VCaP (cell line): ENCODE data around the gene P2RY2.
A peak's percentile ranks its signal among the peaks of the same experiment; 100 is the strongest.

Experiments used
- H3K27ac ChIP-seq: fragments of 450-650 bp; 2 replicates; pipeline ENCODE4 v1.5.1; 2017
- TF ChIP-seq, protein P1 (sequence below): fragments of 450-650 bp; conservative IDR thresholded peaks from 2 replicates; pipeline ENCODE4 v1.5.1; 2017; ENCODE audit warnings: mild to moderate bottlenecking, moderate library complexity

Gene P2RY2

DNA sequence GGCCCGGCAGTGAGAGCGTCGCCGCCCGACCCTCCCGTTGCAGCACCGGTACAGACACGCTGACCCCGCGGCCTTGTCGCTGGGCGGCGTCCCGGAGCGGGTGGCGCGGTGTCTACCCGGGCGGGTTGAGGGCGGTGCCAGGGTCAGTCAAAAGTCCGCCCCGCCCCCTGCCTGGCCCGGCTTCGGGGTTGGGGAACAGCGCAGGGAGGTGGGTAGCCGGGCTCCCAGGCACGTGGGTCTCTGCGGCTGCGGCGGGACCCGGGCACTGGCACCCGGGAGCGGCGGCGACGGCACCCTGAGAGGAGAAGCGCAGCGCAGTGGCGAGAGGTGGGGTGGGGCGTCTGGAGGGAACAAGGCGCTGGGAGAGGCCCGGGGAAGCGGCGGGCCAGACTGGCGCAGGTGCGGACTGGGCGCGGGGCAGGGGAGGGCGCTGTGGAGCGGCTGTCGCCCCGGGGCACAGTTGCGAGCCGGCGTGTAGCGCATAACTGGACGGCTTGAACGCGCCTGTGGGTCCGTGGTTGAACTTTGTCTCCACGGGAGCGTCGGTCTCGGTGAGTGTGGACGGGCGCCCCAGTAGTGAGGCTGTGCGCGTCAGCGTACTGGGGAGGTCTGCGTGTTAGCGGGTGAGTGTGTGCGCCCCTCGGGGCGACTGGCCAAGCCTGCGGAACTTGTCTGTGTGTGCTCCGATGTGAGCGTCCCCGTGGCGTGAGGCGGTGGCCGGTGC lies at the start of gene P2RY2:
P2RY2 (plus strand) TSS at position 176 of the 724 bp plus-strand sequence. CDS start 15,879 bp downstream, outside the sequence.
- TF ChIP-seq, protein P1, sequence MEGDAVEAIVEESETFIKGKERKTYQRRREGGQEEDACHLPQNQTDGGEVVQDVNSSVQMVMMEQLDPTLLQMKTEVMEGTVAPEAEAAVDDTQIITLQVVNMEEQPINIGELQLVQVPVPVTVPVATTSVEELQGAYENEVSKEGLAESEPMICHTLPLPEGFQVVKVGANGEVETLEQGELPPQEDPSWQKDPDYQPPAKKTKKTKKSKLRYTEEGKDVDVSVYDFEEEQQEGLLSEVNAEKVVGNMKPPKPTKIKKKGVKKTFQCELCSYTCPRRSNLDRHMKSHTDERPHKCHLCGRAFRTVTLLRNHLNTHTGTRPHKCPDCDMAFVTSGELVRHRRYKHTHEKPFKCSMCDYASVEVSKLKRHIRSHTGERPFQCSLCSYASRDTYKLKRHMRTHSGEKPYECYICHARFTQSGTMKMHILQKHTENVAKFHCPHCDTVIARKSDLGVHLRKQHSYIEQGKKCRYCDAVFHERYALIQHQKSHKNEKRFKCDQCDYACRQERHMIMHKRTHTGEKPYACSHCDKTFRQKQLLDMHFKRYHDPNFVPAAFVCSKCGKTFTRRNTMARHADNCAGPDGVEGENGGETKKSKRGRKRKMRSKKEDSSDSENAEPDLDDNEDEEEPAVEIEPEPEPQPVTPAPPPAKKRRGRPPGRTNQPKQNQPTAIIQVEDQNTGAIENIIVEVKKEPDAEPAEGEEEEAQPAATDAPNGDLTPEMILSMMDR: peak; percentile 81
- peak within 1 kb of the TSS; percentile 57; the same call in 1 of the 2 replicates for H3K27ac ChIP-seq

DNA sequence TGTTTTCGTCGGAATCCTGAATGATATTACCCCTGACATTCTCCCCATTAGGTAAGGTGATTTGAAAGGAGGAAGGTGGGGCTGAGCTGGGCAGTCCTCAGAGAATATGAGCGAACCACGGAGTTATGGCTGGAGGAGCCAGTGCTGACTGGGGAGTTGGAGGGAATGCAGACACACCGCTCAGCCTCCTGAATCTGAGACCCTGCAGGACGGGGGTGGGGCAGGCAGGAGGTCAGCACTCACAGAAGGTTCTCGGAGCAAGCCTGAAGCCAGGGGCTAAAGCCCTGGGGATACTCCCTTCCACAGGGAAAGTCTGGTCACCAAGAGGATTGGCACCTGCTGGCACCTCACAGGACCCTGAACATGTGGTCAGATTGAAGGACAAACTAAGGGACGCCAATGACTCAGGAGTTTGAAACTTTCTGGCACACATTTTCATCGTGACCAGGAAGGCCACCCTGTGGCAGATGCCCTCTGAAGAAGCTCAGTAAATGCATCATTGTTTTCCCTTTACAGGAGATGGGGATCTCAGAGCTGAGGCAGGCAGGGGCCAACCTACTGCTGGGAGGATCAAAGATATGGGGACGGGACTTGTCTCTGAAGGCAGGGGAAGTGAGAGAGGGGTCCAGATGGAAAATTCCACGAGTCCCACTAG lies 49.0 kb upstream of the P2RY2 start:
- no peak overlapping the region for H3K27ac ChIP-seq
- TF ChIP-seq, protein P1: no peak

DNA sequence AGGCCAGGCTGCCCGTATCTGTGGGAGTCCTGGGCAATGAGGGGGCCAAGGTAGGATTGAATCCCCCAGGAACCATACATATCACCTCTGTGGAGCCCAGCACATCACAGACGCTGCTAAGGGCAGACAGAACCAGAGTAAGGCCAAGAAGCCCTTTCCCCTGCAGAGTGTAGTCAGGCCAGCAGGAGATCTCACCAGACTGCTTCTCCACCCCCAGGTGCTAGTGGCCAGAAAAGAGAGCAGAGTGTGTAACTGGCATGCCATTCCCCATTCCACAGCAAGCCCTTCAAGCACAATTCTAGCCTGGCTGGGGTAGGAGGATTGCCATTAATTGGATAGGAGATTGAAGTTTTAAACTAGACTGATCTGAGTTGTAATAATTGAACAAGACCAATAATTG lies 47.9 kb upstream of the P2RY2 start:
- TF ChIP-seq, protein P1: no peak
- no peak overlapping the region for H3K27ac ChIP-seq

DNA sequence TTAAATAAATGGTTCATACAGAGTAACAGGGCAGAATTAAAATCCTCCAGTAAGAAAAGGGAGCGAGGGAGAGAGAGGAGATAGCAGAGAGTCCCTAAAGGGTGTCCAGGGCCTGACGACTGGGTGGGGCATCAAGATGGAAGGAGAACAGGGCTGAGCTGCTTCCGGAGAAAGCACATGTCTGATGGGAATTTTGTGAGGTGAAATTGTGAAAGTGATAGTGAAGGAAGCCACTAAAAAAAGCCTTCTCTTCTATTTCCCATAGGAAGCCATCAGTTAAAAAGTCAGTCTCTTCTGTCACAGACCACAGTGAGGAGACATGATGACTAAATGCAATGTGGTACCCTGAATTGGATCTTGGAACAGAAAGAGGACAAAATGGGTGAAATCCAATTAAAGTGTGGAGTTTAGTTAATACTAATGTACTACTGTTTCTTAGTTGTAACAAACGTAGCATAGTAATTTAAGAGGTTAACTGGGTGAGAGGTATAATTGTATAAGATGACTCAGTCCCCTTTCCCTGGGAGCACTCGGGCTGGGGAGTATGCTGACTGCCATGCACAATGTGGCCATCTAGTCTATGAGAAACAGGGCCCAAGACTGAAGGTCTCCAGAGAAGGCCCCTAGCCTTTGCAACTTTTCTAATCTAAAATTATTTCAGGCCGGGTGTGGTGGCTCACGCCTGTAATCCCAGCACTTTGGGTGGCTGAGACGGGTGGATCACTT lies 46.5 kb upstream of the P2RY2 start:
- TF ChIP-seq, protein P1: no peak
- no peak overlapping the region for H3K27ac ChIP-seq

DNA sequence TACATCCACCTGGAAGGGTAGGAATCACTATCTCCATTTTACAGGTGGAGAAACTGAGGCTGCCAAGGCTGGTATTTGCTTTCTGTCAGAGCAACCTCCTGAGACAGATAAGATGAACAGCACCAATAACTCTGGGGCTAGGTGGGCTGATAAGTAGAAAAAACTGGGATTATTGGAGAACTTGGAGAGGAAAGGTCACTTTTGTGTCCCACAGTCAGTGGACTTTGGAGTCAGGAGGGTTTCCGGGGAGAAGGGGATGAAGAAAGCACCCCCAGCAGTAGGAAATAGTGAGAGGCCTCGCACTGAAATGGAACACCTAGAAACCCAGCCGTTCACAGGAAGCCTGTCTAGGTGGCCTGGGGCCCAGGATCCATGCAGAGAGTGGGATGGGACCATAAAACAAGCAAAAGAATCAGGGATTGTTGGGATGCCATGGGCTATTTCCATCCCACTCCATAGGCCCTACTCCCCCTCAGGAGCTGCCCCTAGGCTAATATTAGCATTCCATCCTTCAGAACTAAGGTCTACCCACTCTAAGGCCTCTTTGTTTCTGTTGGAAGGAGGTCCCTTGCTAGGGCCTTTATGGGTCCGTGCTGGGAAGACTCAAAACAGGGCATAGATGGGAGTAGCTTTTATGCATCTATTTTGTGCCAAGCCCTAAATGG lies 45.0 kb upstream of the P2RY2 start:
- TF ChIP-seq, protein P1: no peak
- H3K27ac ChIP-seq: no peak overlapping the region

DNA sequence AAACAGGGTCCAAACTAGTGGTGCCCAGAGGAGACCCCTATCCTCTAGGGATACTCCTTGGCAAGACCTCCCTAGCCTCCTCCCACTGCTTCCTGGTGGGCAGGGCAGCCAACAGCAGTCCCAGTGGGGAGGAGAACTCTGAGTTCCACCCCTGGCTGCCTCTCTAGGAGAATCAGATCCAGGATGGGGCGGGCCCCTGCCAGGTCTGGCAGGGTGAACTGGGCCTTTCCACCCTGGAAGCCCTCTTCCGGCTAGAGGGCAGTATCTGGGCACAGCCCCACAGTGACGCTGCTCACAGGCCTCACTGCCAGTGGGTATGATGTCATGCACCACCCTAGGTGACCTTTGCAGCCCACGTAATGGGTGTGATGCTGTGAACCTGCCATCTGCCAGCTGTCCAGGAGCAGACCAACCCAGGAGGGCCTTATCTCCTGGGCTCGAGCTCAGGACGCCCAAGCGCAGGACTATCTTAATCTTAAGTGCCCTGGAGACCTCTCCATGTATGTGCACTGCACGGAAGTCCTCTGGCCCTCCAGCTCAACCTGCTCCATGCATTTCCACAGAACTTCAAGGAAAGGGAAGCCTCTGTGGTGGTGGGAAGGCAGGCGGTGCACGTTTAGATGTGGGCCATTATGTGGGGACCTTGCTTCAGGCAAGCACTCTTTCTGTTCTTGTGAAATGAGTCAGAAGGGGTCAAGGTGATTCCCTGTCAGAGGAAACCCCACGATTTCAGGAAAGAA lies 44.2 kb upstream of the P2RY2 start:
- TF ChIP-seq, protein P1: no peak
- H3K27ac ChIP-seq: no peak overlapping the region
